ENCODE measurements around the gene TOPBP1.
"Not testable (repeated sequence)": the region's sequence is repeated elsewhere in the genome, so short reads cannot be mapped to it uniquely, and the experiment has no call there.

The TOPBP1 gene

DNA sequence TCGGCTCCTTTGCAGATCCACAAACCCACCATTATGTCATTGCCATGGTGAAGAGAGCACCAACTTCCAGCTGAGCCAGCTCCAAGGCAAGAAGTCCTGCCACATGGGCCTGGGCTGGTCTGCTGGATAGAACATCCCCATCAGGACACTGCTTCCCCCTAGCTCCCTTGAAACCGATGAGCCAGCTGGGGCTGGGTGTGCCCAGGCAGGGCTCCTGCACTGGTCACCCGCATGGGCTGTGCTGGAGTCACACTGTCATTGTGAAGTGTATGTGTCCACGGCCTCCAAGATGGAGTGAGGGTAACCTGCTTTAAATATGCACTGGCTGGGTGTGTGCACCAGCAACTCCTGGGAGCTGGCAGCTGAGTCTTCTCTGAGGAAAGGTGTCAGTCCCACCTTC lies 31.0 kb upstream of the TOPBP1 start:
- no peak for ATAC-seq (ENCODE audit: low read depth)
- H3K27ac Mint-ChIP-seq: no peak overlapping the region
- no peak for DNase-seq (ENCODE audit: low spot score in 2 of 2)
- H3K4me3 Mint-ChIP-seq: no peak overlapping the region
- no peaks in the 10 kb centered on the region for H3K36me3 Mint-ChIP-seq
- peaks cover 2% of the 10 kb centered on the region for H3K27me3 Mint-ChIP-seq
- H3K4me1 Mint-ChIP-seq: no peaks in the 10 kb centered on the region
- peaks cover 2% of the 10 kb centered on the region for H3K9me3 Mint-ChIP-seq

DNA sequence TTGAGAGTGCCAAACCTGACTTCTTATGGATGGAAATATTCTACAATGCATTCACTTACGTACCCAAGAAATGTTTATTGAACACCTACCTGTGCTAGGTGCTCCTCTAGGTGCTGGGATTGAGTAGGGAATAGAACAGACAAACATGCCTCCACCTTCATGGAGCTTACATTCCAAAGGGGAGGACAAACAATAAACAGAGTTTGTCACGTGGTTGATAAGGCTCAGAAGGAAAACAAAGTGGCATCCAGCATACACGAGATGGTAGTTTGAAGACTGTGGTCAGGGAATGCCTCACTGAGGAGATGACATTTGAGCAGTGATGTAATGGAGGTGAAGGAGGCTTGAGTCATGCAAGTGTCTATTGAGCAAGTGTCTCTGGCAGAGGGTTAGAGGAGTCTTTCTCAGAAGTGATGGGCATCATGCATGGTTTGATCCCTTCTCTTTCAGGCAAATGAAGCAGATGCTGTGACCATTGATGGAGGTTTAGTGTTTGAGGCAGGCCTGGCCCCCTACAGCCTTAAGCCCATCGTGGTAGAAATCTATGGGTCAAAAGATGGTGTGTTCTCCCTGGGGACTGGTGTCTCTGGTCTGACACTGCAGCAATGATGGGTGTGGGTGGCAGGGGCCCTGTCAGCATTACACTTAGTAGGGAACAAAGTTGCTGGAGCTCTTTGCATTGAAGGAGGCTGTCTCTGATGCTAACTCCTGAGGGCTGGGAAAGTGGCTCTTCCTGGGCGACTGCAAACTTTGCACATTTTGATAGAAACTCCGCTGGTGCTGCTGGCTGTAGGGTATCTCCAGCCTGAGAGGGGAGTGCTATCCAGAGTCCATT lies 29.7 kb upstream of the TOPBP1 start:
- no peak for ATAC-seq (ENCODE audit: low read depth)
- H3K27me3 Mint-ChIP-seq: no peaks in the 10 kb centered on the region
- no peaks in the 10 kb centered on the region for H3K9me3 Mint-ChIP-seq
- no peaks in the 10 kb centered on the region for H3K4me1 Mint-ChIP-seq
- H3K36me3 Mint-ChIP-seq: no peaks in the 10 kb centered on the region
- no peak for DNase-seq (ENCODE audit: low spot score in 2 of 2)
- H3K4me3 Mint-ChIP-seq: no peak overlapping the region
- no peak overlapping the region for H3K27ac Mint-ChIP-seq

DNA sequence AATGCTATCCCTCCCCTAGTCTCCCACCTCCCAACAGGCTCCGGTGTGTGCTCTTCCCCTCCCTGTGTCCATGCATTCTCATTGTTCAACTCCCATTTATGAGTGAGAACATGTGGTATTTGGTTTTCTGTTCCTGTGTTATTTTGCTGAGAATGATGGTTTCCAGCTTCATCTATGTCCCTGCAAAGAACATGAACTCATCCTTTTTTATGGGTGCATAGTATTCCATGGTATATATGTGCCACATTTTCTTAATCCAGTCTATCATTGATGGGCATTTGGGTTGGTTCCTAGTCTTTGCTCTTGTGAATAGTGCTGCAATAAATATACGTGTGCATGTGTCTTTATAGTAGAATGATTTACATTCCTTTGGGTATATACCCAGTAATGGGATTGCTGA lies 16.3 kb upstream of the TOPBP1 start:
- ATAC-seq (ENCODE audit: low read depth); DNase-seq (ENCODE audit: low spot score in 2 of 2); H3K4me1 Mint-ChIP-seq; H3K27ac Mint-ChIP-seq; H3K9me3 Mint-ChIP-seq; H3K4me3 Mint-ChIP-seq; H3K36me3 Mint-ChIP-seq: not testable (repeated sequence)
- peaks cover 26% of the 10 kb centered on the region for H3K27me3 Mint-ChIP-seq

DNA sequence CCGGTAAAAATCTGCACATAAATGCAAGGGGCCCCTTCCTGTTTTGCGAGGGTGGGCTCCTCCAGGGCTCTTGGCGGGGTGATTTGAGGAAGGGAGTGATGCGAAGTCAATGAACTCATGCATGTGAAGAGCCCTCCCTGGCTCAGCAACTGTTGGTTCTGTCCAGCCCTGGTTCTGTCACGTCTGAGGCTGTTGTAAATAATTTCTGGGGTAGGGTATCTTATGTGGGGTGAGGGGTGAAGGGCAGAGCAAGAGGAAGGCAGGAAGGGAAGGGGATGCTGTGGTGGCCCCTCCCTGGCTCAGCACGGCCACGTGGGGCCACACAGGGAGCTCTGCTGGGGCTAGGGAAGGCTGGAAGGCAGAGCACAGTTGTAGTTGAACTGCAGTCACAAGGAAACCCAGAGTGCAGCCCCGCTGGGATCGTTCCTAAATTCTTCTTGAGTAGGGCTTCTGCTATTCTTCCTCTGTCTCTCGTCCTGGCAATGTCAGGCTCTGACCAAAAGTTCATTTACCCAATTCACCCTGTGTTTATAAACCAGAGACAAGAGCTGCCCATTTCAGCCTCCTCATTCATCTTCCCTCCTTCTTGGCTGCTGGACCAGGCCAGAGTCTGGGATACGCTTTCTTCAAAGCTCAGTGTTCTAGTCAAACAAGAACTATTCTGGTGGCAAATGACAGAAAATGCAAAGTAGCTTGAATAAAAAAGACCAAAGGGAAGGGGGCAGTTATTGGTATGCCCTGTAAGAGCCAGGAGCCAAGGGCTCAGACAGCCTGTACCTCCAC lies 14.8 kb upstream of the TOPBP1 start:
- Mint-ChIP-seq H3K27ac (no peak overlapping the region), H3K9me3 (no peaks in the 10 kb centered on the region), H3K36me3 (peaks cover 2% of the 10 kb centered on the region), H3K4me1 (peaks cover 3% of the 10 kb centered on the region), H3K4me3 (no peak overlapping the region), H3K27me3 (peaks cover 25% of the 10 kb centered on the region)
- ATAC-seq (ENCODE audit: low read depth) (no peak), DNase-seq (ENCODE audit: low spot score in 2 of 2) (no peak)

DNA sequence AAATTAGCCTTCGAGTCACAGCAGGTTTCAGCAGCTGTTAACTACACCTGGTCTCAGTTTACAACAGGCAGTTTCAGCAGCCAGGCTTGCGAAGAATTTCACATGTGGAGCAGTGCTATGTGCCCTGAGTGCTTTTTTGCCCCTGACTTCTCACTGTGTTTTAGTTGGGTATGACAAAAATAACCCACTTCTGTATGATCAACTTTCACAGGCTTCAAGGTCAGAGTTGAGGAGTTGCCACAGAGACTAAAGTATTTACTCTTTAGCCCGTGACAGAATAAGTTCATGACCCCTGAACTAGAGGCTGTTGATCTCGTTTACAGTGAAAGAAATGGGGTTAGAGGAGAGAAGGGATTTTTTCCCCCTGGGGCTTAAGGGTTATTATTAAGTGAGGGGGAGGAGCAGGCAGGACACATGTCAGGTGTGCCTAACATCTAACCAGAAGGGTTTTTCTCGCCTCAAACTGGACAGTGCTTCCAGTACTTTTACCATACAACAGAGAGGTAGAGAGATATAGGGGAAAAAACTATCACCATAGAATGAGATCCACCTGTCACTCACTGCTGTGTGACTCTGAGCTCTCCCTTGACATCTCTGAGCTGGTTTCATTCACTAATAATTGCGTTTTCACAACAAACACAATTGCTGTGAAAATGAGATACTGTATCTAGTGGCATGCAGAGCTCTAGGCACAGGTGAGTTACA lies 14.0 kb upstream of the TOPBP1 start:
- H3K4me3 Mint-ChIP-seq: no peak overlapping the region
- H3K27ac Mint-ChIP-seq: no peak overlapping the region
- DNase-seq (ENCODE audit: low spot score in 2 of 2) (no peak), ATAC-seq (ENCODE audit: low read depth) (no peak)
- peaks cover 2% of the 10 kb centered on the region for H3K36me3 Mint-ChIP-seq
- H3K9me3 Mint-ChIP-seq: no peaks in the 10 kb centered on the region
- peaks cover 23% of the 10 kb centered on the region for H3K27me3 Mint-ChIP-seq
- peaks cover 3% of the 10 kb centered on the region for H3K4me1 Mint-ChIP-seq

DNA sequence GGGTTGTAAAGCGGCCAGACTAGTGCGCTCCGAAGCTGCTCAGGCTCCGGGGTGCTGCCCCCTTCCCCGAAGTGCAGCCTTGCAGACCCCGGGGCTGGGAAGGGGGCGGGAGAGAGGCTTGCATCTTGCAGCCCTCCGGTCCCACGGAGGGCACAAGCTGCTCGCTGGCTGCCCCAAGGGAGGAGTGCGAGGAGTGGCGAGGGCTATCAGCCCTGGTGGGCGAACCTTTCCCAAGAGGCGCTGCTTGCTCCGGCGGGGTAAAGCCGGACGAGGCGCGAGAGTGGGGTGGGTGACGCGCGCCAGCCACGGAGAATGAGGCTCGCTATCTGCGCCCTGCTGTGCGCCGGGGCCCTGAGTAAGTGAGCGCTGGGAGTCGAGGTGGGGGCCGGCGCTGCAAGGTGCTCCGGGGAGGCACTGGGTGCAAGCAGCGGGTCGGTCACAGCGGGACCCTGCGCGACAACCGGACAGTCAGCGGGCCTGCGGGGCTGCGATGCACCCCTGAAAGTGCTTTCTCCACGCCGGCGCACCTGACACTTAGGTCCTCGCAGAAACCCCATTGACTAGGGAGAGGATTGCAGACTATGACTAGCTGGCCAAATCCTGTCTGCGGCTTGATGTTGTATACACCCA lies 12.7 kb upstream of the TOPBP1 start:
- H3K4me3 Mint-ChIP-seq: no peak overlapping the region
- no peak overlapping the region for H3K27ac Mint-ChIP-seq
- no peaks in the 10 kb centered on the region for H3K9me3 Mint-ChIP-seq
- H3K4me1 Mint-ChIP-seq: peaks cover 3% of the 10 kb centered on the region
- ATAC-seq (ENCODE audit: low read depth): no peak
- DNase-seq (ENCODE audit: low spot score in 2 of 2): no peak
- H3K36me3 Mint-ChIP-seq: peaks cover 4% of the 10 kb centered on the region
- H3K27me3 Mint-ChIP-seq: peaks cover 24% of the 10 kb centered on the region

DNA sequence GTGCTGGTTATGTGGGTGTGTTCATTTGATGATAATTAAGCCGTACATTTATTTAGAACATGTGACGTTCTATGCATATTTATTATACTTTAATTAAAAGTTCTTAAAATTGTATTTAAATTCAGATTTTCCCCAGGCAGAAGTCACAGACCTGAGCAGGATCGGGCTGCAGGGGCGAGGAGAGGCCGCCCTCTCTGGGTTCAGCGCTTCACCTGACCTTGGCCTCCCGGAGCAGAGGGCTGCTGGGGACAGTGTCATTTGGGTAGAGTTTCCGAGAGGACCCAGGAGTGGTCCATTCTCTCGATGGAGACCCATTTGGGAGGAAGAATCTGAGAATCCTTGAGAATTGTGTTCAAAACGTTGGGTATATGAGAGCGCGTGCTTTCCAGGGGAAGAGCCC lies 12.0 kb upstream of the TOPBP1 start:
- Mint-ChIP-seq H3K27me3 (peaks cover 24% of the 10 kb centered on the region), H3K4me1 (peaks cover 3% of the 10 kb centered on the region), H3K27ac (no peak overlapping the region), H3K9me3 (no peaks in the 10 kb centered on the region), H3K4me3 (no peak overlapping the region), H3K36me3 (peaks cover 4% of the 10 kb centered on the region)
- ATAC-seq (ENCODE audit: low read depth): no peak
- no peak for DNase-seq (ENCODE audit: low spot score in 2 of 2)

DNA sequence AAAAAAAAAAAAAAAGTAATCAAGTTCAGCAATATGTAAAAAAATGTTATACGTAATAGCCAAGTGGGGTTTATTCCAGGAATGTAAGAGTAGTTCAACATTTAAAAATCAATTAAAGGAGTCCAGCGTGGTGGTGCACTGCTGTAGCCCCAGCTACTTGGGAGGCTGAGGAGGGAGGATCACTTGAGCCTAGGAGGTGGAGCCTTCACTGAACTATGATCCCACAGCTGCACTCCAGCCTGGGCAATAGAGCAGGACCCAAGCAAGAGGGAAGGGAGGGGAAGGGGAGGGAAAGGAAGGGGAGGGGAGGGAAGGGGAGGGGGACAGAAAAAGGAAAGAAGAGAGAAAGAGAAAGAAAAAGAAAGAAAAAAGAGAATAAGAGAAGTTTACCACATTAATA lies 10.7 kb upstream of the TOPBP1 start:
- no peak for ATAC-seq (ENCODE audit: low read depth)
- no peak overlapping the region for H3K4me3 Mint-ChIP-seq
- no peak overlapping the region for H3K27ac Mint-ChIP-seq

DNA sequence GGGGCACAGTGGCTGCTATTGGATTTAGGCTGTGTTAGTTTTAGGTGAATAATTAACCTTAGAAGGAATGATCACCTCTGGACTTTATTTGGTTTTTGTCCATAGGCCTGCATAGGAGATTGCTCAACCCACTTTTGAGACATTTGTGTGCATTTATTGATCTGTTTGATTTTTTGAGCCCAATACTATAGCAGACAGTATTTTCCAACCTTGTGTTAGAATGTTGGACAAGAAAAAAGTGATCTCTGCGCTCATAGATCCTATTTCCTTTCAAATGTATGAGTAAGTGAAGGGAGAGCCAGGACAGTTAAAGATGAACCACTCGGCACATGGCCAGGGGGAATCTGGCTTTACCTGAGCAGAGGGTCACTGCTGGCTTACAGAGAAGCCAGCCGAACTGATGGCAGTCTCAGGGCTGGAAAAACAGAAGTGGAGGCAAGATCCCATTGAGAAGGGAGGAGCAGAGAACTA lies 8.8 kb upstream of the TOPBP1 start:
- Mint-ChIP-seq H3K4me3 (no peak overlapping the region), H3K36me3 (peaks cover 2% of the 10 kb centered on the region), H3K4me1 (no peaks in the 10 kb centered on the region), H3K27ac (no peak overlapping the region), H3K9me3 (no peaks in the 10 kb centered on the region), H3K27me3 (peaks cover 17% of the 10 kb centered on the region)
- ATAC-seq (ENCODE audit: low read depth) (no peak), DNase-seq (ENCODE audit: low spot score in 2 of 2) (no peak)

More for the DNA sequence above, 10.7 kb upstream of the TOPBP1 start:
- peaks cover 17% of the 10 kb centered on the region for H3K27me3 Mint-ChIP-seq
- no peaks in the 10 kb centered on the region for H3K9me3 Mint-ChIP-seq
- H3K36me3 Mint-ChIP-seq: peaks cover 2% of the 10 kb centered on the region
- H3K4me1 Mint-ChIP-seq: peaks cover 3% of the 10 kb centered on the region
- no peak for DNase-seq (ENCODE audit: low spot score in 2 of 2)

DNA sequence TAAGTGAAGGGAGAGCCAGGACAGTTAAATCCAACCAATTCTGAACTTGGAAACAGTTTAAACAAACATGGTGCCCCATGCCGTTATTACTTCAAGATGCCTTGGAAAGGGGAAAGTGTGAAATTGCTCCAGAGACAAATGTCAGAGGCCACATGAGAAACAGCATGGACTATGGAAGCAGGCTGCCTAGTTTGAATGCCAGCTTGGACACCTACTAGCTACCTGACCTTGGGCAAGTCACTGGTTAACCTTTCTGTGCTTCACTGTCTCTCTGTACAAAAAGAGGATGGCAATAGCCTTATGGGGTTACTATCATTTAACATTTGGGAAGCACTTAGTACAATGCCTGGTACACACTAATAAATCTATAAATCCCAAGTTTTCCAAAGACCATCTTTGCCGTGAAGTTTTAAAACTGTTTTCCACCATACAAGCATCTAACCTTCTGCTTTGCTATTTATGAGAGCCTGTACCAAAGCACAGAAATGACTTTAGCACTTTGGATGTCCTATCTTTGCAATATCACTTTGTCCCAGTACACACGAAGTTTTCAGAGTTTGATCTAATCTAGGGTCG lies 8.3 kb upstream of the TOPBP1 start:
- no peaks in the 10 kb centered on the region for H3K4me1 Mint-ChIP-seq
- H3K27me3 Mint-ChIP-seq: peaks cover 17% of the 10 kb centered on the region
- H3K27ac Mint-ChIP-seq: no peak overlapping the region
- ATAC-seq (ENCODE audit: low read depth) (no peak), DNase-seq (ENCODE audit: low spot score in 2 of 2) (no peak)
- H3K36me3 Mint-ChIP-seq: peaks cover 2% of the 10 kb centered on the region
- no peak overlapping the region for H3K4me3 Mint-ChIP-seq
- no peaks in the 10 kb centered on the region for H3K9me3 Mint-ChIP-seq

DNA sequence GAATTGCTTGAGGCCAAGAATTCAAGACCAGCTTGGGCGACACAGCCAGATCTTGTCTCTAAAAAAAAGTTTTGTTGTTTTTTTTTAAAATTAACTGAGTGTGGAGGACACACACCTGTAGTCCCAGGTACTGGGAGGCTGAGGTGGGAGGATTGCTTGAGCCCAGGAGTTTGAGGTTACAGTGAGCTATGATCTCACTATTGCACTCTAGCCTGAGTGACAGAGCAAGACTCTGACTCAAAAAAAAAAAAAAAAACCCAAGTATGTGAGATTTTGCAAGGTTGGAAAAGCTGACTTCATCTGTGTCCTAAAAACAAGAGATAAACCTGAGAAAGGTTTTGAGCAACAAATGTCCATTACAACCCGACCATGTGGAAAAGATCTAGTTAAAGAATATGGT lies 5.4 kb upstream of the TOPBP1 start:
- H3K27me3 Mint-ChIP-seq: peaks cover 4% of the 10 kb centered on the region
- peaks cover 2% of the 10 kb centered on the region for H3K36me3 Mint-ChIP-seq
- no peak overlapping the region for H3K4me3 Mint-ChIP-seq
- no peaks in the 10 kb centered on the region for H3K9me3 Mint-ChIP-seq
- peaks cover 14% of the 10 kb centered on the region for H3K4me1 Mint-ChIP-seq
- no peak for ATAC-seq (ENCODE audit: low read depth)
- no peak overlapping the region for H3K27ac Mint-ChIP-seq
- DNase-seq (ENCODE audit: low spot score in 2 of 2): no peak

DNA sequence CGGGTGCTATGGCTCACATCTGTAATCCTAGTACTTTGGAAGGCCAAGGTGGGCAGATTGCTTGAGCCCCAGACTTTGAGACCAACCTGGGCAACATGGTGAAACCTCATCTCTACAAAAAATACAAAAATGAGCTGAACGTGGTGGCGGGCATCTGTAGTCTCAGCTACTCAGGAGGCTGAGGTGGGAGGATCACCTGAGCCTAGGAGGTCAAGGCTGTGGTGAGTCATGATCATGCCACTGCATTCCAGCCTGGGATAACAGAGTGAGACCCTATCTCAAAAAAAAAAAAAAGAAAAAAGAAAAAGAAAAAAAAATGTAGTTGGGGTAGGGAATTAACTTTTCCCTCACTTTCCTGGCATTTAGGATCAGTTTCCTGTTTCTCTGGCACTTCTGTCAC lies 3.4 kb upstream of the TOPBP1 start:
- not testable (repeated sequence) for H3K27ac Mint-ChIP-seq; H3K27me3 Mint-ChIP-seq; H3K4me3 Mint-ChIP-seq; H3K36me3 Mint-ChIP-seq; ATAC-seq (ENCODE audit: low read depth); H3K9me3 Mint-ChIP-seq; DNase-seq (ENCODE audit: low spot score in 2 of 2)
- H3K4me1 Mint-ChIP-seq: peaks cover 15% of the 10 kb centered on the region

DNA sequence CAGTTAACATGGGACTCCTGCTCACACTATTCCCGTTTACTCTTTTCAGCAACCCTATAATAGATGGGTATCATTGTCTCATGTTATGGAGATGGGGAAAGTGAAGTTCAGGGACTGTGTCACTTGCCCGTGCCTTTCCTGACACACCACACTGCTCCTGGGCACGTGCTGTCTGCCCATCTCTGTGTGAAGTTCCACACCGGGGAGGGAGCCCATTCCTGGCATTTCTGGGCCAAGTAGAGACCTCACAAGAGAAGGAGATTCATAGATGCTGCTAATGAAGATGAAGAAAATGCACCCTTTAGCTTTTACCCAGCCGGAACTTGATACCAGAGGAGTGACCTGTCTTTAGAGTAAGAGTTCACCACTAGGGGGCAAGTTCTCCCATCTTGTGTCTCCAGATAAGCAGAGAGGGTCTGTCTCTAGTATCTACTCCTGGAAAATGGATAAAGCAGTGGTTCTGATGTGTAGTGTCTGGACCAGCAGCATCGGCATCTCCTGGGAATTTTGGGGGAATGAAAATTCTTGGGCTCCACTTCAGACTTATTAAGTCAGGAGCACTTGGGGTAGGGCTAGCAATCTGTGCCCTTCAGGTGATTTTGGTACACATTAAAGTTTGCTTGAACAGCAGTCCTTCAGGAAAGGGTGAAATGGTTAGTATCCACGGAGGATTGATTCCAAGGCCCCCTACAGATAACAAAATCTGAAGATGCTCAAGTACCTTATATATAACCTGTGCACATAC lies 2.0 kb upstream of the TOPBP1 start:
- peak; percentile 49 for ATAC-seq (ENCODE audit: low read depth)
- peak; percentile 19 to 45 for DNase-seq (ENCODE audit: low spot score in 2 of 2)

More for the DNA sequence above, 2.0 kb upstream of the TOPBP1 start:
- peaks cover 5% of the 10 kb centered on the region for H3K36me3 Mint-ChIP-seq
- H3K4me1 Mint-ChIP-seq: peaks cover 27% of the 10 kb centered on the region
- H3K4me3 Mint-ChIP-seq: peak overlapping the region; percentile 27
- no peaks in the 10 kb centered on the region for H3K27me3 Mint-ChIP-seq
- no peak overlapping the region for H3K27ac Mint-ChIP-seq
- H3K9me3 Mint-ChIP-seq: no peaks in the 10 kb centered on the region

Data from memory B cell (primary cell).